PC-3 (cell line): ENCODE results near the gene TANGO2. TPM values are rescaled to one million over a fixed set of nuclear protein-coding genes. Genes with fewer than 3 reads are reported as not detected.

Experiments used
- ATAC-seq: fragments of 200-7000 bp; cut with Tn5 transposase; 2 replicates; pipeline ENCODE4 v1.9.1; 2020; ENCODE audit warnings: mild to moderate bottlenecking, moderate library complexity
- BruUV-seq: library from RNA; stranded (reverse); fragments of 400-500 nt; replicated peaks from 2 replicates; lab custom pipeline; 2021; lab: Mats Ljungman, UMichigan
- CTCF ChIA-PET: fragments of 300-600 bp; sonication (Branson Sonifier 250); formaldehyde crosslinking; loops from one replicate; lab custom pipeline; 2022; ENCODE audit warnings: antibody characterized with exemption; lab: Charles Lee
- POLR2A ChIA-PET: fragments of 300-600 bp; sonication (Branson Sonifier 250); formaldehyde crosslinking; loops from one replicate; lab custom pipeline; 2022; ENCODE audit warnings: antibody characterized with exemption; ENCODE audit not compliant: unreplicated experiment; lab: Charles Lee
- DNase-seq: peaks from one replicate; pipeline ENCODE4 v3.0.0-alpha.2; 2015
- H2AFZ ChIP-seq: fragments of 300-600 bp; sonication (generic); 2 replicates; pipeline ENCODE4 v1.6.0; 2016; ENCODE audit warnings: antibody characterized with exemption, low read length
- H3F3A ChIP-seq: fragments of 300-600 bp; sonication (generic); one replicate; pipeline ENCODE4 v1.6.0; 2017; ENCODE audit warnings: antibody characterized with exemption, low read length, control low read depth, mild to moderate bottlenecking; ENCODE audit not compliant: unreplicated experiment
- H3K27ac ChIP-seq: fragments of 300-600 bp; sonication (generic); 2 replicates; pipeline ENCODE4 v1.5.1; 2016; ENCODE audit warnings: mild to moderate bottlenecking, low read length
- H3K27me3 ChIP-seq: fragments of 300-600 bp; sonication (generic); 2 replicates; pipeline ENCODE4 v1.6.1; 2016; ENCODE audit warnings: low read length, mixed read lengths
- H3K36me3 ChIP-seq: fragments of 300-600 bp; sonication (generic); 2 replicates; pipeline ENCODE4 v1.6.1; 2016; ENCODE audit warnings: low read depth, mixed run types, low read length, mixed read lengths
- H3K4me1 ChIP-seq: fragments of 300-600 bp; sonication (generic); 2 replicates; pipeline ENCODE4 v1.5.1; 2016; ENCODE audit warnings: low read length; ENCODE audit not compliant: insufficient read depth
- H3K4me2 ChIP-seq: fragments of 300-600 bp; sonication (generic); 2 replicates; pipeline ENCODE4 v1.6.0; 2016; ENCODE audit warnings: low read length
- H3K4me3 ChIP-seq: fragments of 300-600 bp; sonication (generic); 2 replicates; pipeline ENCODE4 v1.5.1; 2016; ENCODE audit warnings: mild to moderate bottlenecking, low read length, mixed read lengths
- H3K79me2 ChIP-seq: fragments of 300-600 bp; sonication (generic); 2 replicates; pipeline ENCODE4 v1.6.1; 2017; ENCODE audit warnings: low read length, mixed read lengths
- H3K9ac ChIP-seq: fragments of 300-600 bp; sonication (generic); 2 replicates; pipeline ENCODE4 v1.6.0; 2016; ENCODE audit warnings: mild to moderate bottlenecking, low read length
- H3K9me2 ChIP-seq: fragments of 300-600 bp; sonication (generic); replicated peaks from 2 replicates; pipeline ENCODE4 v1.6.1; 2016; ENCODE audit warnings: mixed run types, low read length, mixed read lengths
- H3K9me3 ChIP-seq: fragments of 300-600 bp; sonication (generic); 2 replicates; pipeline ENCODE4 v1.6.1; 2016; ENCODE audit warnings: low read length, mixed read lengths
- H4K20me1 ChIP-seq: fragments of 300-600 bp; sonication (generic); 2 replicates; pipeline ENCODE4 v1.6.1; 2016; ENCODE audit warnings: low read length, mixed read lengths
- EZH2 ChIP-seq: fragments of 300-600 bp; sonication (generic); IDR thresholded peaks from one replicate; pipeline ENCODE4 v1.6.1; 2017; ENCODE audit warnings: antibody characterized with exemption, mild to moderate bottlenecking, low read length; ENCODE audit not compliant: unreplicated experiment
- EZH2phosphoT487 ChIP-seq: fragments of 300-600 bp; sonication (generic); IDR thresholded peaks from 2 replicates; pipeline ENCODE4 v1.6.1; 2018; ENCODE audit warnings: mild to moderate bottlenecking, antibody characterized with exemption, low read length, borderline replicate concordance
- intact Hi-C: fragments of 100-400 bp; cut with micrococcal nuclease; formaldehyde crosslinking; loops from 2 replicates; pipeline ENCODE4 v1.9.0; 2023
- total RNA-seq: library from RNA; depleted of rRNA; stranded (reverse); fragments of >200 nt; gene quantifications from 2 replicates; pipeline ENCODE4 v1.2.3, GENCODE V29; 2014
- TF ChIP-seq, protein P1 (sequence below): fragments of 300-600 bp; sonication (generic); conservative IDR thresholded peaks from 2 replicates; pipeline ENCODE4 v1.5.1; 2017; ENCODE audit warnings: antibody characterized with exemption, low read depth, mild to moderate bottlenecking, low read length

Gene TANGO2
- total RNA-seq, 1 experiment from 2014 or later = 23.5 TPM

DNA sequence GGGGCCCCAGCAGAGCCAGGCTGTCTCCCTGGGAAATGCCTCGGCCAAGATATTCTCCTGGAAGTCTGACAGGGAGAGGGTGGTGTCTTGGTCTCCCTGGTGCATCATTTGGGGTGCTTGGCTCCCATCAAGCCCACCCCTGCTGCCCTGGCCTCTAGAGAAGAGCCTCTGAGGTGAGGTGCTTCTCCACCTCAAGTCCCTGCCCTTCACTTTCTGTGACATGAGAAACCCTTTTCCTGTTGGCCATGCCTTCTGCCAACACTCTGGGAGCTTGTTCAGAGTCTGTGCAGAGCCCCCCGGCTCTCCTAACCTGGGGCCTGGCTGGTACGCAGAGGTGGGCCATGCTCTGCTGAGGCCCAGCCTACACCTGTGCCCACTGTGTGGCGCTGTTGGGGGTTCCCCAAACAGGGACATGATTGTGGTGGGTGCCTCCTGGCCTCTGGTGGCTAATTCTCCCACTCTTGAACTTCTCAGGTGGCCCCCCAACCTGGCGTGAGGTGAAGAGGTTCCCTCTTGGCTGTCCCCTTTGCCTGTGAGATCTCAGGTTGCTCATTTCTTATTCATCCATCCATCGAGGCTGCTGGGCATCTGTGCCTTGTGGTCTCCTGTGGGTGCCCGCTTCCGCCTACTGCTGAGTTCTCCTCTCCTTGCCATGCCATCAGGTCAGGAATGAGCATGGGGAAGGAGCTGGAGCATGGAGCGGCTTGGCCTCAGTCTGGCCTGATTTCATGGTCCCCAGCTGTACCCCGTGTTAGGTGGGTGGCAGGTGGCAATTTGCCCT lies 40.0 kb downstream of the TANGO2 start:
- no peaks in the 10 kb centered on the region for H3K9me2 ChIP-seq
- no peak overlapping the region for H3K4me2 ChIP-seq
- ChIA-PET CTCF (no interaction called here), POLR2A (no interaction called here)
- no peaks in the 10 kb centered on the region for H4K20me1 ChIP-seq
- TF ChIP-seq EZH2phosphoT487 = no peak
- TF ChIP-seq, protein P1, sequence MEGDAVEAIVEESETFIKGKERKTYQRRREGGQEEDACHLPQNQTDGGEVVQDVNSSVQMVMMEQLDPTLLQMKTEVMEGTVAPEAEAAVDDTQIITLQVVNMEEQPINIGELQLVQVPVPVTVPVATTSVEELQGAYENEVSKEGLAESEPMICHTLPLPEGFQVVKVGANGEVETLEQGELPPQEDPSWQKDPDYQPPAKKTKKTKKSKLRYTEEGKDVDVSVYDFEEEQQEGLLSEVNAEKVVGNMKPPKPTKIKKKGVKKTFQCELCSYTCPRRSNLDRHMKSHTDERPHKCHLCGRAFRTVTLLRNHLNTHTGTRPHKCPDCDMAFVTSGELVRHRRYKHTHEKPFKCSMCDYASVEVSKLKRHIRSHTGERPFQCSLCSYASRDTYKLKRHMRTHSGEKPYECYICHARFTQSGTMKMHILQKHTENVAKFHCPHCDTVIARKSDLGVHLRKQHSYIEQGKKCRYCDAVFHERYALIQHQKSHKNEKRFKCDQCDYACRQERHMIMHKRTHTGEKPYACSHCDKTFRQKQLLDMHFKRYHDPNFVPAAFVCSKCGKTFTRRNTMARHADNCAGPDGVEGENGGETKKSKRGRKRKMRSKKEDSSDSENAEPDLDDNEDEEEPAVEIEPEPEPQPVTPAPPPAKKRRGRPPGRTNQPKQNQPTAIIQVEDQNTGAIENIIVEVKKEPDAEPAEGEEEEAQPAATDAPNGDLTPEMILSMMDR = 0 out of 2 replicates have a peak, but pooled peaks have one; percentile 14
- no peak overlapping the region for H3K9ac ChIP-seq
- BruUV-seq = no TSS peak
- H3K27ac ChIP-seq = no peak overlapping the region
- no peaks in the 10 kb centered on the region for H3K27me3 ChIP-seq
- intact Hi-C loops = no loop called here
- ATAC-seq (no peak), DNase-seq (no peak)
- H3K4me3 ChIP-seq = no peak overlapping the region
- H3K4me1 ChIP-seq = no peaks in the 10 kb centered on the region; the same call in 1 of the 2 replicates
- no peaks in the 10 kb centered on the region for H3K9me3 ChIP-seq
- no peak overlapping the region for H2AFZ ChIP-seq
- no peaks in the 10 kb centered on the region for H3K36me3 ChIP-seq
- H3K79me2 ChIP-seq = no peaks in the 10 kb centered on the region
- no peaks in the 10 kb centered on the region for H3F3A ChIP-seq

DNA sequence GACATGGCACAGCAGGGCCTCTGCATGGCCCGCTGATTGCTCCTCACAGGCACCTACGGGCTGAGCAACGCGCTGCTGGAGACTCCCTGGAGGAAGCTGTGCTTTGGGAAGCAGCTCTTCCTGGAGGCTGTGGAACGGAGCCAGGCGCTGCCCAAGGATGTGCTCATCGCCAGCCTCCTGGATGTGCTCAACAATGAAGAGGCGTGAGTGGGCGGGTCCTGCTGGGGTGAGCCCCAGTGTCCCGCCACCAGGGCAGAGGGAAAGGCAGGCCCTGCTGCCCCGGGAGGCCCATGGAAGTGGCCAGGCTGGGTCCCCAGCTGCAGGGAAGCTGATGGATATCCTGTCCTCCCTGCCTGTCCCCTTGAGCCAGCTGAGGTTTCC lies 40.6 kb downstream of the TANGO2 start:
- H3F3A ChIP-seq = no peaks in the 10 kb centered on the region
- no peak overlapping the region for H3K4me3 ChIP-seq
- intact Hi-C loops = no loop called here
- H3K4me1 ChIP-seq = no peaks in the 10 kb centered on the region; the same call in 1 of the 2 replicates
- no peak overlapping the region for H2AFZ ChIP-seq
- H3K9me3 ChIP-seq = no peaks in the 10 kb centered on the region
- ChIA-PET POLR2A (no interaction called here), CTCF (no interaction called here)
- no peak for DNase-seq
- H4K20me1 ChIP-seq = no peaks in the 10 kb centered on the region
- no peak overlapping the region for H3K4me2 ChIP-seq
- no peaks in the 10 kb centered on the region for H3K27me3 ChIP-seq
- BruUV-seq = no TSS peak
- TF ChIP-seq EZH2phosphoT487 = no peak
- no peak for TF ChIP-seq EZH2
- TF ChIP-seq, protein P1 = no peak
- no peaks in the 10 kb centered on the region for H3K79me2 ChIP-seq
- no peaks in the 10 kb centered on the region for H3K9me2 ChIP-seq
- ATAC-seq = no peak
- no peak overlapping the region for H3K9ac ChIP-seq
- no peaks in the 10 kb centered on the region for H3K36me3 ChIP-seq
- H3K27ac ChIP-seq = no peak overlapping the region

DNA sequence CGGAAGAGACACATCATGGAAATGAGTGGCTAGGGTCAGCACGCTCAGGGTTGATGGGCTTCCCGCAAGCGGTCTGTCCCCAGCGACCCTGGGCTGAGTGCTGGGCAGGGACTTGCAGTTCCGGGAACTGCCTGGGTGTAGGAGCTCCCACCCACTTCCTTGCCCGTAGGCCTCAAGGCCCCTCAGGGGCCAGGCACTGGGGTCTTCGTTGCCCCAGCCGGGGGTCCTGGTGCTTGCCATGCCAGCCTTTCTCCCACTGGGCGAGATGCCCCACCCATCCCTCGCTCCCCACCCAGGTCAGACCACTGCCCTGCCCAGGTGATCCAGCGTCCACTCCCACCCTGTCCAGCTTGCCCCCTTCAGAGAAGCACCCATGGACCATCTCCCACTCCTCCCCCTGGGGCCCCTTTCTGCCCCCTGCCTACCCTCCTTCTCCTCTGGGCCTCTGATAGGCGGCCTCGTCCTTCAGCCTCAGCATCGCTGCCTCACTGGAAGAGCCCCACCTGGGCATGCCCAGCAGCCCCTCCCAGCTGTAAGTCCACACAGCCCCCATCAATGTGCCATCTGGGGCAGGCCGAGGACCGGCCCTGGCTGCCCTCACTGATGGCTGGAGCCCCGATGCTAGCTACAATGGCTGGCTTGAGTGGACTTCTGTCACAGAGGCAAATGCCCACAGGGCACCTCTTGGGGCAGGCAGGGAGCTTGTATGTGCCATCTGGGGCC lies 41.3 kb downstream of the TANGO2 start:
- Histone ChIP-seq H3K4me3 (no peak overlapping the region), H4K20me1 (no peaks in the 10 kb centered on the region), H3K9me3 (no peaks in the 10 kb centered on the region), H3K36me3 (no peaks in the 10 kb centered on the region), H2AFZ (no peak overlapping the region), H3K27me3 (no peaks in the 10 kb centered on the region), H3F3A (no peaks in the 10 kb centered on the region), H3K9ac (no peak overlapping the region), H3K9me2 (no peaks in the 10 kb centered on the region), H3K4me2 (no peak overlapping the region), H3K79me2 (no peaks in the 10 kb centered on the region), H3K27ac (no peak overlapping the region), H3K4me1 (no peaks in the 10 kb centered on the region; the same call in 1 of the 2 replicates)
- CTCF ChIA-PET = no interaction called here
- ATAC-seq (no peak), DNase-seq (no peak)
- BruUV-seq = no TSS peak
- intact Hi-C loops = no loop called here
- no peak for TF ChIP-seq EZH2phosphoT487
- no peak for TF ChIP-seq EZH2
- TF ChIP-seq, protein P1 = no peak
- POLR2A ChIA-PET = no interaction called here
